ENCODE measurements around the gene PRR18.

- no peak for TF ChIP-seq GATA2 (IDR thresholded peaks at IDR 0.05; ENCODE audit: low read depth, low read length)
- TF ChIP-seq GATA3 (IDR thresholded peaks at IDR 0.05; ENCODE audit: low read depth, low read length), result no peak
These were observed 34.9 kb upstream of the PRR18 start for GRCh38 chr6:166343150-166343487.
